ENCODE measurements around the gene RERE.

The RERE gene

DNA sequence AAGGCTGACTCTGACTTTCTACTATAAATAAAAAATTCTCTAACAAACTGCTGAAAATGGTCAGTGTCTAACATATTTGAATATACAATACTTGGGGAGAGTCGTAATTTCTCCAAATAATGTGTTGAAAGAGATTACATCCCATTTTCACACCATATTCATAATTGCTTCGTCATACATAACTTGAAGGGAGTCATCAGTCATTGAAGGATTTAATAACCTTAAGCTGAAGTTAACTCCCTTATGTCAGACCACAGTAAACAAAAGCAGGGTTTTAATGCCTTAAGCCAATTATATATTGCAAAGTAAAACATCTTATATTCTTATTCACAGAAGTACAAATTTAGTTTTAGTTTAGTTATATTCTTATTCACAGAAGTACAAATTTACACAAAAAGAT is 129.9 kb downstream of the RERE start:
- Histone ChIP-seq H3K9me3 (no peaks in the 10 kb centered on the region), H3K4me3 (ENCODE audit: low read depth, low read length) (no peak overlapping the region), H3K4me1 (no peaks in the 10 kb centered on the region), H3K27me3 (no peaks in the 10 kb centered on the region), H3K36me3 (no peaks in the 10 kb centered on the region)
- no peak for TF ChIP-seq CTCF (IDR thresholded peaks at IDR 0.05; ENCODE audit: low read depth, low read length)
- DNase-seq, result no peak

DNA sequence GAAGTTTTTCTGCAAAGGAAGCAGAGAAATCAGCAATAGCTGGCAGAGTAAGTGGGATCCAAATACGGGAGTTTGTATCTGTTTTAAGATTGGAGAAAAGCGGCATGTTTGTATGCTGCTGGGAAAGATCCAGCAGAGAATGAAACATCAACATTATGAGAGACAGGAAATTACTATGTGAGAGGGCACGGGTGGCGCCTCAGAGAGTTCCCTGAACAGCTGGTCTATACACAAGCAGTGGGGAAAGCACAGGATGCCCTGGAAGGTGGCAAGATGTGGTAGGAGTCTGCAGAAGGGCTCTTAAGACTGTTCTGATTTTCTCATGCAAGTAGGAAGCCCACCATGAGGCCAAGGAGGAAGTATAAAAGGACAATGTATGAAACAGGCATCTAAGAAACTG is 130.4 kb downstream of the RERE start:
- Histone ChIP-seq H3K4me1 (no peaks in the 10 kb centered on the region), H3K36me3 (no peaks in the 10 kb centered on the region), H3K4me3 (ENCODE audit: low read depth, low read length) (no peak overlapping the region), H3K9me3 (no peaks in the 10 kb centered on the region), H3K27me3 (no peaks in the 10 kb centered on the region)
- TF ChIP-seq CTCF (IDR thresholded peaks at IDR 0.05; ENCODE audit: low read depth, low read length), result no peak
- no peak for DNase-seq

- no peaks in the 10 kb centered on the region for H3K27me3 ChIP-seq
- no peak for TF ChIP-seq CTCF (IDR thresholded peaks at IDR 0.05; ENCODE audit: low read depth, low read length)
- H3K4me3 ChIP-seq (ENCODE audit: low read depth, low read length), result no peak overlapping the region
- DNase-seq, result no peak
- H3K9me3 ChIP-seq, result no peaks in the 10 kb centered on the region
- no peaks in the 10 kb centered on the region for H3K36me3 ChIP-seq
- no peaks in the 10 kb centered on the region for H3K4me1 ChIP-seq
These were observed 132.0 kb downstream of the RERE start for GRCh38 chr1:8685463-8685862.

- Histone ChIP-seq H3K27me3 (no peaks in the 10 kb centered on the region), H3K9me3 (no peaks in the 10 kb centered on the region), H3K4me3 (ENCODE audit: low read depth, low read length) (no peak overlapping the region), H3K36me3 (no peaks in the 10 kb centered on the region), H3K4me1 (no peaks in the 10 kb centered on the region)
- no peak for DNase-seq
- TF ChIP-seq CTCF (IDR thresholded peaks at IDR 0.05; ENCODE audit: low read depth, low read length), result no peak
These were observed 132.8 kb downstream of the RERE start for GRCh38 chr1:8684590-8684989.

DNA sequence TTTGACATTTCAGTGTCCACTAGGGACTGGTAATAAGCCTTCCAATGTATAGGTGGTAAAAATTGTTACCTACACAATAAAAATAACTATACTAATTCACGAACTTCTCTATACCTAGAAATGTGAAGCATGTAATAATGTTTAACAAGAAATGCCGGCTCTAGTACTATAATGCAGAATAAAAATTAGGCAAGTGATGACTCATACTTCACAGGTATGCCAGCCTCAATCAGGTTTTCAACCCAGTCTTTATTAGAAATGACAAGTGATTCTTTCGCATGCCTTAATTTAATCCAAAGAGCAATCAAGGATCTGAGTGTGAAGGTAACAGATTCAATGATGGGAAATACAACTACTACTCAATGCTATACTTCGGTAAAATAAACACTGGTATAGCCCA is 134.9 kb downstream of the RERE start:
- H3K36me3 ChIP-seq, result no peaks in the 10 kb centered on the region
- TF ChIP-seq CTCF (IDR thresholded peaks at IDR 0.05; ENCODE audit: low read depth, low read length), result no peak
- H3K9me3 ChIP-seq, result no peaks in the 10 kb centered on the region
- no peak for DNase-seq
- H3K4me1 ChIP-seq, result no peaks in the 10 kb centered on the region
- H3K4me3 ChIP-seq (ENCODE audit: low read depth, low read length), result no peak overlapping the region
- no peaks in the 10 kb centered on the region for H3K27me3 ChIP-seq

- Histone ChIP-seq H3K27me3 (no peaks in the 10 kb centered on the region), H3K9me3 (no peaks in the 10 kb centered on the region), H3K4me1 (no peaks in the 10 kb centered on the region), H3K36me3 (no peaks in the 10 kb centered on the region), H3K4me3 (ENCODE audit: low read depth, low read length) (no peak overlapping the region)
- no peak for TF ChIP-seq CTCF (IDR thresholded peaks at IDR 0.05; ENCODE audit: low read depth, low read length)
- DNase-seq, result no peak
These were observed 135.5 kb downstream of the RERE start for GRCh38 chr1:8681911-8682310.
